HepG2 (cell line): ENCODE measurements around the gene ACRBP. TPM values are rescaled to one million over a fixed set of nuclear protein-coding genes. Genes with fewer than 3 reads are reported as not detected.

Source experiments
- ATF5 ChIP-seq: sonication (generic); formaldehyde crosslinking; IDR thresholded peaks from 2 replicates; pipeline ENCODE4 v1.4.0; 2020; ENCODE audit warnings: mild to moderate bottlenecking, low read depth, missing genetic modification reagents
- GATAD2A ChIP-seq: IDR thresholded peaks from 2 replicates; pipeline ENCODE4 v1.6.1; 2016
- HOXA5 ChIP-seq: sonication (generic); formaldehyde crosslinking; IDR thresholded peaks from 2 replicates; pipeline ENCODE4 v1.4.0; 2020; ENCODE audit warnings: missing genetic modification reagents
- NCOA5 ChIP-seq: sonication (generic); formaldehyde crosslinking; IDR thresholded peaks from 2 replicates; pipeline ENCODE4 v1.4.0; 2020; ENCODE audit warnings: missing genetic modification reagents
- NFE2L1 ChIP-seq: sonication (generic); formaldehyde crosslinking; IDR thresholded peaks from 2 replicates; pipeline ENCODE4 v1.4.0; 2020; ENCODE audit warnings: missing genetic modification reagents, mild to moderate bottlenecking, borderline replicate concordance
- PRDM10 ChIP-seq: sonication (generic); formaldehyde crosslinking; IDR thresholded peaks from 2 replicates; pipeline ENCODE4 v1.4.0; 2020; ENCODE audit warnings: low read depth, missing genetic modification reagents
- SAFB2 ChIP-seq: sonication (generic); formaldehyde crosslinking; IDR thresholded peaks from 2 replicates; pipeline ENCODE4 v1.5.1; 2020; ENCODE audit warnings: missing genetic modification reagents, low read depth, mild to moderate bottlenecking, borderline replicate concordance
- SOX6 ChIP-seq, 2 experiments: fragments of 450-650 bp in 1 of 2; sonication (generic) in 1 of 2; formaldehyde crosslinking in 1 of 2; IDR thresholded peaks; 2 replicates each; pipeline versions ENCODE4 v1.4.0 to v1.6.1; 2017 to 2020; ENCODE audit warnings: antibody characterized with exemption in 1 of 2, mild to moderate bottlenecking in 1 of 2, missing genetic modification reagents in 1 of 2
- TOPORS ChIP-seq: sonication (generic); formaldehyde crosslinking; IDR thresholded peaks from 2 replicates; pipeline ENCODE4 v1.8.0; 2023; ENCODE audit warnings: mild to moderate bottlenecking, missing genetic modification reagents
- ZBTB7B ChIP-seq: sonication (generic); formaldehyde crosslinking; IDR thresholded peaks from 2 replicates; pipeline ENCODE4 v1.4.0; 2020; ENCODE audit warnings: missing genetic modification reagents
- ZNF557 ChIP-seq: sonication (generic); formaldehyde crosslinking; IDR thresholded peaks from 2 replicates; pipeline ENCODE4 v1.4.0; 2020; ENCODE audit warnings: missing genetic modification reagents
- ZNF605 ChIP-seq: sonication (generic); formaldehyde crosslinking; IDR thresholded peaks from 2 replicates; pipeline ENCODE4 v1.8.0; 2022; ENCODE audit warnings: mild to moderate bottlenecking, missing genetic modification reagents
- ZNF710 ChIP-seq: sonication (generic); formaldehyde crosslinking; IDR thresholded peaks from 2 replicates; pipeline ENCODE4 v1.5.0; 2020; ENCODE audit warnings: mild to moderate bottlenecking, missing genetic modification reagents, borderline replicate concordance
- polyA plus RNA-seq, 8 experiments: library from polyadenylated mRNA; depleted of rRNA in 3 of 8; stranded (reverse) in 7 of 8; unstranded in 1 of 8; fragments of >200 nt; fragmentation: Illumina TruSeq in 4 of 8; extraction: Trizol in 4 of 8; gene quantifications; 2 replicates each; pipeline versions ENCODE4 v1.2.1 to v1.2.3, GENCODE V29; 2011 to 2016; ENCODE audit warnings: low read depth in 4 of 8, missing spikeins in 1 of 8, mixed read lengths in 1 of 8; ENCODE audit not compliant: insufficient read depth in 1 of 8
- total RNA-seq, 5 experiments: library from RNA; depleted of rRNA; stranded (reverse); fragments of >200 nt; fragmentation: Illumina TruSeq; extraction: Trizol; gene quantifications; 2 replicates each; pipeline ENCODE4 v1.2.3, GENCODE V29; 2016; ENCODE audit warnings: low read depth in 1 of 5
- TF ChIP-seq, protein P1 (sequence below): sonication (generic); formaldehyde crosslinking; IDR thresholded peaks from 2 replicates; pipeline ENCODE4 v1.4.0; 2020; ENCODE audit warnings: missing genetic modification reagents, borderline replicate concordance
- TF ChIP-seq, protein P2 (sequence below): sonication (generic); formaldehyde crosslinking; IDR thresholded peaks from 2 replicates; pipeline ENCODE4 v1.9.0; 2022; ENCODE audit warnings: missing genetic modification reagents, mild to moderate bottlenecking, borderline replicate concordance

ACRBP gene
- total and polyA plus RNA-seq, 2 of the 13 experiments (the other 11 are each of a cell fraction or from before 2014, with no cell fraction given): 0.46 TPM; not detected in 1

- TF ChIP-seq, protein P1, sequence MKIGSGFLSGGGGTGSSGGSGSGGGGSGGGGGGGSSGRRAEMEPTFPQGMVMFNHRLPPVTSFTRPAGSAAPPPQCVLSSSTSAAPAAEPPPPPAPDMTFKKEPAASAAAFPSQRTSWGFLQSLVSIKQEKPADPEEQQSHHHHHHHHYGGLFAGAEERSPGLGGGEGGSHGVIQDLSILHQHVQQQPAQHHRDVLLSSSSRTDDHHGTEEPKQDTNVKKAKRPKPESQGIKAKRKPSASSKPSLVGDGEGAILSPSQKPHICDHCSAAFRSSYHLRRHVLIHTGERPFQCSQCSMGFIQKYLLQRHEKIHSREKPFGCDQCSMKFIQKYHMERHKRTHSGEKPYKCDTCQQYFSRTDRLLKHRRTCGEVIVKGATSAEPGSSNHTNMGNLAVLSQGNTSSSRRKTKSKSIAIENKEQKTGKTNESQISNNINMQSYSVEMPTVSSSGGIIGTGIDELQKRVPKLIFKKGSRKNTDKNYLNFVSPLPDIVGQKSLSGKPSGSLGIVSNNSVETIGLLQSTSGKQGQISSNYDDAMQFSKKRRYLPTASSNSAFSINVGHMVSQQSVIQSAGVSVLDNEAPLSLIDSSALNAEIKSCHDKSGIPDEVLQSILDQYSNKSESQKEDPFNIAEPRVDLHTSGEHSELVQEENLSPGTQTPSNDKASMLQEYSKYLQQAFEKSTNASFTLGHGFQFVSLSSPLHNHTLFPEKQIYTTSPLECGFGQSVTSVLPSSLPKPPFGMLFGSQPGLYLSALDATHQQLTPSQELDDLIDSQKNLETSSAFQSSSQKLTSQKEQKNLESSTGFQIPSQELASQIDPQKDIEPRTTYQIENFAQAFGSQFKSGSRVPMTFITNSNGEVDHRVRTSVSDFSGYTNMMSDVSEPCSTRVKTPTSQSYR (CRISPR knock-in tag): peak; percentile 4; the same call in 1 of the 2 replicates
- no peak for TF ChIP-seq ATF5 (CRISPR knock-in tag)
- no peak for TF ChIP-seq NCOA5 (CRISPR knock-in tag)
- TF ChIP-seq GATAD2A: peak; percentile 67; the same call in 1 of the 2 replicates
- TF ChIP-seq NFE2L1: no peak
- no peak for TF ChIP-seq TOPORS
- TF ChIP-seq, protein P2, sequence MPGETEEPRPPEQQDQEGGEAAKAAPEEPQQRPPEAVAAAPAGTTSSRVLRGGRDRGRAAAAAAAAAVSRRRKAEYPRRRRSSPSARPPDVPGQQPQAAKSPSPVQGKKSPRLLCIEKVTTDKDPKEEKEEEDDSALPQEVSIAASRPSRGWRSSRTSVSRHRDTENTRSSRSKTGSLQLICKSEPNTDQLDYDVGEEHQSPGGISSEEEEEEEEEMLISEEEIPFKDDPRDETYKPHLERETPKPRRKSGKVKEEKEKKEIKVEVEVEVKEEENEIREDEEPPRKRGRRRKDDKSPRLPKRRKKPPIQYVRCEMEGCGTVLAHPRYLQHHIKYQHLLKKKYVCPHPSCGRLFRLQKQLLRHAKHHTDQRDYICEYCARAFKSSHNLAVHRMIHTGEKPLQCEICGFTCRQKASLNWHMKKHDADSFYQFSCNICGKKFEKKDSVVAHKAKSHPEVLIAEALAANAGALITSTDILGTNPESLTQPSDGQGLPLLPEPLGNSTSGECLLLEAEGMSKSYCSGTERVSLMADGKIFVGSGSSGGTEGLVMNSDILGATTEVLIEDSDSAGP (CRISPR knock-in tag): peak; percentile 85
- TF ChIP-seq ZBTB7B (CRISPR knock-in tag): 0 out of 2 replicates have a peak, but pooled peaks have one; percentile 14
- TF ChIP-seq SOX6 (IDR thresholded peaks at IDR 0.05): no peak
- TF ChIP-seq SOX6 (CRISPR knock-in tag; IDR thresholded peaks at IDR 0.05): peak; percentile 62
- peak; percentile 46; the same call in 1 of the 2 replicates for TF ChIP-seq ZNF605
- TF ChIP-seq ZNF710: no peak; the same call in 1 of the 2 replicates
- TF ChIP-seq SAFB2 (CRISPR knock-in tag): no peak; the same call in 1 of the 2 replicates
- peak; percentile 54; the same call in 1 of the 2 replicates for TF ChIP-seq PRDM10
- no peak for TF ChIP-seq ZNF557 (CRISPR knock-in tag)
- TF ChIP-seq HOXA5: peak; percentile 74
Measured at GRCh38 chr12:6662906-6663742, 15.9 kb upstream of the ACRBP start, which contains the start of gene ING4 (continued).
